Measurements from ENCODE around the gene UBE2R2.
"Not testable (repeated sequence)": the region's sequence is repeated elsewhere in the genome, so short reads cannot be mapped to it uniquely, and the experiment has no call there.

Gene UBE2R2

DNA sequence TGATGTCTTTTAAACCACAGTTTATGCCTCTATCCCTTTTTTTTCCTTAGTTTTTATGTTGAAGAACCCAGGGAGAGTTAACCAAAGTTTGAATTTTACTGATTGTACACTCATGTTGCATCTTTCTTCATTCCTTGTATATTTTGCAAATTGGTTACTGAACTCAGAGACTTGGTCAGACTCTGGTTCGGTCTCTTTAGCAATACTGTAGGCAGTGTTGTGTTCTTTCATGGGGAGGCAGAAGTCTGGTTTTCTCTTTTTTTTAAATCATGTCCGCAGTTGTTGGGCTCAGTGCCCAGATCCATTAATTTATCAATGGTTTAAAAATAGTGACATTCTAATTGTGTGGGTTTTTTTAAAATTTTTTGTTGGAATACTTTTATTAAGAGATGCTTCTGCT, 23.4 kb downstream of the UBE2R2 start:
- H3K4me1 ChIP-seq = peaks cover 6% of the 10 kb centered on the region; the same call in 1 of the 2 replicates
- DNase-seq = no peak
- no peaks in the 10 kb centered on the region for H3K27me3 ChIP-seq
- H3K4me3 ChIP-seq (ENCODE audit: low read depth, low read length) = no peak overlapping the region
- TF ChIP-seq, protein P1, sequence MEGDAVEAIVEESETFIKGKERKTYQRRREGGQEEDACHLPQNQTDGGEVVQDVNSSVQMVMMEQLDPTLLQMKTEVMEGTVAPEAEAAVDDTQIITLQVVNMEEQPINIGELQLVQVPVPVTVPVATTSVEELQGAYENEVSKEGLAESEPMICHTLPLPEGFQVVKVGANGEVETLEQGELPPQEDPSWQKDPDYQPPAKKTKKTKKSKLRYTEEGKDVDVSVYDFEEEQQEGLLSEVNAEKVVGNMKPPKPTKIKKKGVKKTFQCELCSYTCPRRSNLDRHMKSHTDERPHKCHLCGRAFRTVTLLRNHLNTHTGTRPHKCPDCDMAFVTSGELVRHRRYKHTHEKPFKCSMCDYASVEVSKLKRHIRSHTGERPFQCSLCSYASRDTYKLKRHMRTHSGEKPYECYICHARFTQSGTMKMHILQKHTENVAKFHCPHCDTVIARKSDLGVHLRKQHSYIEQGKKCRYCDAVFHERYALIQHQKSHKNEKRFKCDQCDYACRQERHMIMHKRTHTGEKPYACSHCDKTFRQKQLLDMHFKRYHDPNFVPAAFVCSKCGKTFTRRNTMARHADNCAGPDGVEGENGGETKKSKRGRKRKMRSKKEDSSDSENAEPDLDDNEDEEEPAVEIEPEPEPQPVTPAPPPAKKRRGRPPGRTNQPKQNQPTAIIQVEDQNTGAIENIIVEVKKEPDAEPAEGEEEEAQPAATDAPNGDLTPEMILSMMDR (IDR thresholded peaks at IDR 0.05; ENCODE audit: low read depth, low read length) = no peak
- no peaks in the 10 kb centered on the region; the same call in 1 of the 2 replicates for H3K36me3 ChIP-seq
- H3K9me3 ChIP-seq = no peaks in the 10 kb centered on the region

DNA sequence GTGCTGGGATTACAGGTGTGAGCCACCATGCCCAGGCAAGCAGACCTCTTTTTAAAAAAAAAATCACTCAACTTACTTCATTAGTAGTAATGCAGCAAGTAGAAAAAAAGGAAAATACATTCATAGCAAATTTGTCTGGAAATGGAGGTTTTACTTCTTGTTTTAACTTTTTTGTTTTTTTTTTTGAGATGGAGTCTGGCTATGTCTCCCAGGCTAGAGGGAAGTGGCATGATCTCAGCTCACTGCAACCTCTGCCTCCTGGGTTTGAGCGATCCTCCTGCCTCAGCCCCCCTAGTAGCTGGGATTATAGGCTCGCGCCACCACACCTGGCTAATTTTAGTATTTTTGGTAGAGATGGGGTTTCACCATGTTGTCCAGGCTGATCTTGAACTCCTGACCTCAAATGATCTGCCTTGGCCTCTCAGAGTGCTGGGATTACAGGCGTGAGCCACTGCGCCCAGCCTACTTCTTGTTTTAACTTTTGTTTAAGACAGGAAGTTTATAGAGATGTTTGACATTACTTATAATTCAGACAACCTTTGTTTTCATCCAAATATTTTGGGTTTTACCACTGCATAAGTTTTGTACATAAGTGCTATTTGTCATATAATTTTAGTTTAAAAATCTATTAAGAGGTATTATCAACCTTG, 26.5 kb downstream of the UBE2R2 start:
- Histone ChIP-seq H3K4me1 (peaks cover 8% of the 10 kb centered on the region), H3K36me3 (no peaks in the 10 kb centered on the region)

DNA sequence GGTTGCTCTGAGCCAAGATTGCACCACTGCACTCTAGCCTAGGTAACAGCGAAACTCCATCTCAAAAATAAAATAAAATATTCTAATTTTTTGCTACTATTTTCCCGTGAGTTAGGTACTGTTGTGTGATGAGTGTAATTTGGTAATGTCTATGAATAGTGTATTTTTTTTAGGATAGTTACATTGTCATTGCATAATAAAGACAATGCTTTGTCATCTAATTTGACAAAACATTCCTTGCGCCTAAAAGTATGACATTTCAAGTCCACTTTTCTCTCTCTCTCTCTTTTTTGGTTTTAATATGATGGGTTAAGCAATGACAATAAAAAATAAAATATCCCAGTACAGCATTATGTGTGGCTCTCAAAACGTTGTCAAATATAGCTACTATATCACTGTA, 29.3 kb downstream of the UBE2R2 start:
- Histone ChIP-seq H3K4me3 (ENCODE audit: low read depth, low read length) (no peak overlapping the region), H3K9me3 (no peaks in the 10 kb centered on the region), H3K4me1 (peaks cover 9% of the 10 kb centered on the region), H3K36me3 (no peaks in the 10 kb centered on the region), H3K27me3 (no peaks in the 10 kb centered on the region)
- DNase-seq = no peak
- TF ChIP-seq, protein P1 (IDR thresholded peaks at IDR 0.05; ENCODE audit: low read depth, low read length) = no peak

More for the DNA sequence above, 26.5 kb downstream of the UBE2R2 start:
- TF ChIP-seq, protein P1 (IDR thresholded peaks at IDR 0.05; ENCODE audit: low read depth, low read length) = no peak
- no peak for DNase-seq
- no peak overlapping the region for H3K4me3 ChIP-seq (ENCODE audit: low read depth, low read length)
- H3K27me3 ChIP-seq = no peaks in the 10 kb centered on the region
- no peaks in the 10 kb centered on the region for H3K9me3 ChIP-seq

DNA sequence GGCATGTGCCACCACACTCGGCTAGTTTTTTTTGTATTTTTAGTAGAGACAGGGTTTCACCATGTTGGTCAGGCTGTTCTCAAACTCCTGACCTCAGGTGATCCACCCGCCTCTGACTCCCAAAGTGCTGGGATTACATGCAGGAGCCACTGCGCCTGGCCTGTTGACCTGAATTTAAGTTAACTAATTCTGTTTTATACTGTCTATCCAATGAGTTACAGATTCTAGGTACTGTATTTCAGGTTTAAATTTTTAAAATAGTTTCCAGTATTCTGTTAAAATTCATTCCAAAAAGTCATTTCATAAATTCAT, 30.9 kb downstream of the UBE2R2 start:
- H3K4me3 ChIP-seq (ENCODE audit: low read depth, low read length); DNase-seq; H3K4me1 ChIP-seq; H3K27me3 ChIP-seq; H3K9me3 ChIP-seq; H3K36me3 ChIP-seq: not testable (repeated sequence)

DNA sequence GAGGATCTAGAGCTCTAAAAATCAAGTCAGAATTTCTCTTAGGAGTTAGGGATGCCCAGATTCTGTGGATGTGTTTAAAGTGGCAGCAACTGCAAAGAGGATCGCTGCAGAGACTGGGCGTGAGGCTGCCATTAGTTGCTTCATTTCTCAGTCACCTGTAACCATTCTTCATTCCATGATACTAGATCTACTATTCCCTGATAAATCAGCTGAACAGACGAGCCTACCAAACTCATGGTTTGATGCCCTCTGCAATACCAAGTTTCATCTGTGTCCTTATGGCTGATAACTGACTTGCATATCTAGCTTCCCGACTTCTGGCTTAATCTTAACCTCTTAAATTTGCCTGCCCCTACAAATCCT, 33.3 kb downstream of the UBE2R2 start:
- Histone ChIP-seq H3K9me3 (no peaks in the 10 kb centered on the region), H3K27me3 (no peaks in the 10 kb centered on the region), H3K4me3 (ENCODE audit: low read depth, low read length) (no peak overlapping the region), H3K4me1 (peaks cover 10% of the 10 kb centered on the region), H3K36me3 (no peaks in the 10 kb centered on the region)
- TF ChIP-seq, protein P1 (IDR thresholded peaks at IDR 0.05; ENCODE audit: low read depth, low read length) = no peak
- DNase-seq = no peak

DNA sequence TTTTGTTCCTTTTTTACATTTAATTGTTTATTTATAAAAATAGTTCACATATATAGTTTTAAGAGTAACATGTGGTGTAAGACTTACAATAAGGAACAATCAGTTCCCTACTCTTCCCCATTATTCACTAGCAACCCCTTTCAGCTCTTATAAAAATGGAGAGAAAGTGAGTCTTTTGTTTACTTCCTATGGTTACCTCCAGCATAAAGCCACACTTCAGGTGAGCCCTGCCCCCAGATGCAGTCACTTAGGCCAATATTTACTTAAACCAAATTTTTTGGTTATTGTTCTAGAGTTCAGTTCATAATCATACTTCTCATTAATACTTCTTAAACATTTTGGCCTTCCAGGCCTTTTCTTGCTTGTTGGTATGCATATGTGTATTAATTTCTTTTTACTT, 33.7 kb downstream of the UBE2R2 start:
- Histone ChIP-seq H3K9me3 (no peaks in the 10 kb centered on the region), H3K4me1 (peaks cover 10% of the 10 kb centered on the region), H3K4me3 (ENCODE audit: low read depth, low read length) (no peak overlapping the region), H3K27me3 (no peaks in the 10 kb centered on the region), H3K36me3 (0 out of 2 replicates have a peak, but pooled peaks cover 2% of the 10 kb centered on the region)
- no peak for DNase-seq
- TF ChIP-seq, protein P1 (IDR thresholded peaks at IDR 0.05; ENCODE audit: low read depth, low read length) = no peak

DNA sequence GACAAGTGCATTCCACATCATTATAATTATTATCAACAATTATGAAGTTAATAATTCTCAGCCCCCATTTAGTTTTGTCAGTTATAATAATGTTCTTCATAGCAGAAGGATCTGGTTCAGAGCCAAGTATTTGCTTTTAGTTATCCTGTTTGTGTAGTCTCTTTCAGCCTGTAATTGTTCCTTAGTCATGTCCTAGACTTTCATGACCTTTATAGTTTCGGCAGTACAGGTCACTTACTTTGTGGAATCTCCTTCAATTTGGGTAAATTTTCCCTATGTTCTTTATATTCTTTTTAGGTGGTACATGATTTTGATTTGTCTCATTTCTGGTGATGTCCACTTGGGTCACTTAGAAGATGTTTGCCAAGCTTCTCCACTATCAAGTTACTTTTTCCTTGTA, 34.3 kb downstream of the UBE2R2 start:
- 0 out of 2 replicates have a peak, but pooled peaks cover 2% of the 10 kb centered on the region for H3K36me3 ChIP-seq
- no peaks in the 10 kb centered on the region for H3K9me3 ChIP-seq
- no peak overlapping the region for H3K4me3 ChIP-seq (ENCODE audit: low read depth, low read length)
- DNase-seq = no peak
- TF ChIP-seq, protein P1 (IDR thresholded peaks at IDR 0.05; ENCODE audit: low read depth, low read length) = no peak
- H3K27me3 ChIP-seq = no peaks in the 10 kb centered on the region
- H3K4me1 ChIP-seq = peaks cover 10% of the 10 kb centered on the region

Data from BE2C (cell line).